HG03175 (cell line): ENCODE results near the gene SET.

Experiments
- ATAC-seq: cut with Tn5 transposase; IDR thresholded peaks from one replicate; pipeline ENCODE4 v1.9.1; 2021; ENCODE audit warnings: mild to moderate bottlenecking, moderate library complexity; ENCODE audit not compliant: unreplicated experiment

Gene SET

GRCh38 chr9:128727640-128728248, 38.7 kb downstream of the SET start:
- ATAC-seq: no peak

- no peak for ATAC-seq
Observed at GRCh38 chr9:128728298-128728697, 39.3 kb downstream of the SET start.

GRCh38 chr9:128729302-128729701, 40.3 kb downstream of the SET start:
- ATAC-seq: no peak

GRCh38 chr9:128729766-128730517, 40.9 kb downstream of the SET start:
- ATAC-seq: no peak

GRCh38 chr9:128731093-128731492, 42.1 kb downstream of the SET start:
- ATAC-seq: no peak

GRCh38 chr9:128731691-128732090, 42.7 kb downstream of the SET start:
- ATAC-seq: no peak

GRCh38 chr9:128732576-128732975, 43.6 kb downstream of the SET start:
- no peak for ATAC-seq

GRCh38 chr9:128733256-128733655, 44.2 kb downstream of the SET start:
- ATAC-seq: no peak

- ATAC-seq: no peak
Observed at GRCh38 chr9:128735373-128735772, 46.4 kb downstream of the SET start.

- no peak for ATAC-seq
Observed at GRCh38 chr9:128742401-128742800, 53.4 kb downstream of the SET start.

GRCh38 chr9:128743421-128743820, 54.4 kb downstream of the SET start:
- ATAC-seq: no peak
